Measurements from ENCODE around the gene F13A1.

Gene F13A1

DNA sequence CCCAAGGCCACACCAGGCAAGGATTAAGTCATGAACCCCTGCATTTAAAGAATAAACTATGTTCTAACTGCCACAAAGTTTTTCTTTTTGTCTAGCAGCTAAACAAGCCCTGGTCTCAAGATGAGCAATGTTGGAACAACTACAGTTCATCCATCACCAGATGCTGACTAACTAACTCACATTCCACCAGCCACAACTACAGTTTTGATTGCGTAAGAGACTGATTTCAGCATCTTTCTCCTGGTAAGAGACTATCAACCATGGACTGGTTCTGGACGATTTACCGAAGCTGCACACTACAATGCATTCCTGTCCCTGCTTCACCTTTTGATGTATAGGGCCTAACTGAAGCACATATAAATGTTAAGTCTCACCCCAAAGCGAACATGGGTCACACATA lies 43.0 kb downstream of the F13A1 start:
- TF ChIP-seq, protein P1, sequence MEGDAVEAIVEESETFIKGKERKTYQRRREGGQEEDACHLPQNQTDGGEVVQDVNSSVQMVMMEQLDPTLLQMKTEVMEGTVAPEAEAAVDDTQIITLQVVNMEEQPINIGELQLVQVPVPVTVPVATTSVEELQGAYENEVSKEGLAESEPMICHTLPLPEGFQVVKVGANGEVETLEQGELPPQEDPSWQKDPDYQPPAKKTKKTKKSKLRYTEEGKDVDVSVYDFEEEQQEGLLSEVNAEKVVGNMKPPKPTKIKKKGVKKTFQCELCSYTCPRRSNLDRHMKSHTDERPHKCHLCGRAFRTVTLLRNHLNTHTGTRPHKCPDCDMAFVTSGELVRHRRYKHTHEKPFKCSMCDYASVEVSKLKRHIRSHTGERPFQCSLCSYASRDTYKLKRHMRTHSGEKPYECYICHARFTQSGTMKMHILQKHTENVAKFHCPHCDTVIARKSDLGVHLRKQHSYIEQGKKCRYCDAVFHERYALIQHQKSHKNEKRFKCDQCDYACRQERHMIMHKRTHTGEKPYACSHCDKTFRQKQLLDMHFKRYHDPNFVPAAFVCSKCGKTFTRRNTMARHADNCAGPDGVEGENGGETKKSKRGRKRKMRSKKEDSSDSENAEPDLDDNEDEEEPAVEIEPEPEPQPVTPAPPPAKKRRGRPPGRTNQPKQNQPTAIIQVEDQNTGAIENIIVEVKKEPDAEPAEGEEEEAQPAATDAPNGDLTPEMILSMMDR (IDR thresholded peaks at IDR 0.05; ENCODE audit: insufficient read depth, low read length) = no peak
- no peak for TF ChIP-seq POLR2AphosphoS5 (IDR thresholded peaks at IDR 0.05; ENCODE audit: low read depth)
- no peak for TF ChIP-seq SPI1 (IDR thresholded peaks at IDR 0.05; ENCODE audit: borderline replicate concordance, low read depth)
- no peak for TF ChIP-seq GABPA (IDR thresholded peaks at IDR 0.05; ENCODE audit: low read depth)
- TF ChIP-seq, protein P2, sequence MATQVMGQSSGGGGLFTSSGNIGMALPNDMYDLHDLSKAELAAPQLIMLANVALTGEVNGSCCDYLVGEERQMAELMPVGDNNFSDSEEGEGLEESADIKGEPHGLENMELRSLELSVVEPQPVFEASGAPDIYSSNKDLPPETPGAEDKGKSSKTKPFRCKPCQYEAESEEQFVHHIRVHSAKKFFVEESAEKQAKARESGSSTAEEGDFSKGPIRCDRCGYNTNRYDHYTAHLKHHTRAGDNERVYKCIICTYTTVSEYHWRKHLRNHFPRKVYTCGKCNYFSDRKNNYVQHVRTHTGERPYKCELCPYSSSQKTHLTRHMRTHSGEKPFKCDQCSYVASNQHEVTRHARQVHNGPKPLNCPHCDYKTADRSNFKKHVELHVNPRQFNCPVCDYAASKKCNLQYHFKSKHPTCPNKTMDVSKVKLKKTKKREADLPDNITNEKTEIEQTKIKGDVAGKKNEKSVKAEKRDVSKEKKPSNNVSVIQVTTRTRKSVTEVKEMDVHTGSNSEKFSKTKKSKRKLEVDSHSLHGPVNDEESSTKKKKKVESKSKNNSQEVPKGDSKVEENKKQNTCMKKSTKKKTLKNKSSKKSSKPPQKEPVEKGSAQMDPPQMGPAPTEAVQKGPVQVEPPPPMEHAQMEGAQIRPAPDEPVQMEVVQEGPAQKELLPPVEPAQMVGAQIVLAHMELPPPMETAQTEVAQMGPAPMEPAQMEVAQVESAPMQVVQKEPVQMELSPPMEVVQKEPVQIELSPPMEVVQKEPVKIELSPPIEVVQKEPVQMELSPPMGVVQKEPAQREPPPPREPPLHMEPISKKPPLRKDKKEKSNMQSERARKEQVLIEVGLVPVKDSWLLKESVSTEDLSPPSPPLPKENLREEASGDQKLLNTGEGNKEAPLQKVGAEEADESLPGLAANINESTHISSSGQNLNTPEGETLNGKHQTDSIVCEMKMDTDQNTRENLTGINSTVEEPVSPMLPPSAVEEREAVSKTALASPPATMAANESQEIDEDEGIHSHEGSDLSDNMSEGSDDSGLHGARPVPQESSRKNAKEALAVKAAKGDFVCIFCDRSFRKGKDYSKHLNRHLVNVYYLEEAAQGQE (IDR thresholded peaks at IDR 0.05; ENCODE audit: insufficient replicate concordance, low read depth) = no peak
- Histone ChIP-seq H3K27ac (replicated peaks) (no peak overlapping the region), H3K27me3 (ENCODE audit: insufficient read depth, poor library complexity, severe bottlenecking) (no peaks in the 10 kb centered on the region), H3K4me3 (replicated peaks; ENCODE audit: insufficient read depth, low read length) (no peak overlapping the region)
- peak; percentile 46 to 70 for DNase-seq (ENCODE audit: low read depth in 1 of 2, low spot score in 1 of 2)

DNA sequence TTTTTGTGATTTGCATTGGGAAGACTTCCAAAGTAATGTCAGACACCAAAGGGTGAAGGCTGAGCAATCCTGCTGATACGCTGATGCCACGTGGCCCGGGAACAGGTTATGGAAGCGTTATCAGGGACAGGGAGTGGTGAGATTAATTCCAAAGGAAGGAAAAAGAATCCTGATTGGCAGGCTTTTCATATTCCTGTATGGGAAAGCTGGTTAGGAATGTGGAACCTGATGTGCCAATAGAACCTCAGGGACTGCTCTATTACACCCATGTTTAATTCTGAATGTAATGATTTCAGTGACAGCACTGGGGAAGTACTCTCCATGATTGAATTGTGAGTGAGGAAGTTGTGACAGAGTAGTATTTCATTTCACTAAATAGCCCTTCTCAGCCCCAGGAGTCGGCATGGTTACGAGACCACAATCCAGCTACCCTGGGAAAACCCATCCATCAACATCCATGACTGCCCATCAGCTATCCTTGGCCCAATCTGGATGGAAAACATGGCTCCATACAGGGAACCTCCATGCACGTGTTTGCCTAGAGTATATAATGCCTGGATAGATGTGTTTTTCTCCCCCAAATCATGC lies 49.4 kb downstream of the F13A1 start:
- H3K4me3 ChIP-seq (replicated peaks; ENCODE audit: insufficient read depth, low read length) = no peak overlapping the region
- no peak overlapping the region for H3K27ac ChIP-seq (replicated peaks)
- TF ChIP-seq, protein P2 (IDR thresholded peaks at IDR 0.05; ENCODE audit: insufficient replicate concordance, low read depth) = no peak
- TF ChIP-seq GABPA (IDR thresholded peaks at IDR 0.05; ENCODE audit: low read depth) (no peak), POLR2AphosphoS5 (IDR thresholded peaks at IDR 0.05; ENCODE audit: low read depth) (no peak), SPI1 (IDR thresholded peaks at IDR 0.05; ENCODE audit: borderline replicate concordance, low read depth) (no peak)
- TF ChIP-seq, protein P1 (IDR thresholded peaks at IDR 0.05; ENCODE audit: insufficient read depth, low read length) = no peak
- no peaks in the 10 kb centered on the region for H3K27me3 ChIP-seq (ENCODE audit: insufficient read depth, poor library complexity, severe bottlenecking)
- no peak for DNase-seq (ENCODE audit: low read depth in 1 of 2, low spot score in 1 of 2)

DNA sequence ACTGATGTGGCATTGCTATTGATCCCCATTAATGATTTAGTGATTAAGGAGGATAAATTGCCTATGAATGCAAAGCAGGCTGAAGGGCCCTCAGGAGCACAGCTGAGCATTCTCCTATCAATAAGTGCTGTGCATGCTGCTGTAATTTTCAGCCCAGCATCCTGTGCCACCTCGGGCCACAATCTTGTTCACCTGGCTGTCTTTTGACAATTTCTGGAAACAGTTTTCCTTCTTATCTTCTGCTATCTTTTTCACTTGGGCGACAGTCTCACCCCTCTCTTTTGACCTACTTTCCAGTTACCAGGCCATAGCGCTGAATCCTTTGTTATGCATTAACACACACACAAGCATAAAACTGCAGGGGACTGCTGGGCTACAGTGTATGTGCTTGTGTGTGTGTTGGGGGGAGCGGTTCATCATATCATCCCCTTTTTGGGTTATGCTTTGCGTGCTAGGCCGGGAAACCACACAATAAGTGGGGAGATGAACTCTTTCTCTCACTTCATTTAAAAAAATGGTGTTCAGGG lies 60.2 kb downstream of the F13A1 start:
- DNase-seq (ENCODE audit: low read depth in 1 of 2, low spot score in 1 of 2) = no peak
- no peak overlapping the region for H3K4me3 ChIP-seq (replicated peaks; ENCODE audit: insufficient read depth, low read length)
- no peak overlapping the region for H3K27ac ChIP-seq (replicated peaks)
- H3K27me3 ChIP-seq (ENCODE audit: insufficient read depth, poor library complexity, severe bottlenecking) = no peaks in the 10 kb centered on the region
- TF ChIP-seq, protein P1 (IDR thresholded peaks at IDR 0.05; ENCODE audit: insufficient read depth, low read length) = no peak

DNA sequence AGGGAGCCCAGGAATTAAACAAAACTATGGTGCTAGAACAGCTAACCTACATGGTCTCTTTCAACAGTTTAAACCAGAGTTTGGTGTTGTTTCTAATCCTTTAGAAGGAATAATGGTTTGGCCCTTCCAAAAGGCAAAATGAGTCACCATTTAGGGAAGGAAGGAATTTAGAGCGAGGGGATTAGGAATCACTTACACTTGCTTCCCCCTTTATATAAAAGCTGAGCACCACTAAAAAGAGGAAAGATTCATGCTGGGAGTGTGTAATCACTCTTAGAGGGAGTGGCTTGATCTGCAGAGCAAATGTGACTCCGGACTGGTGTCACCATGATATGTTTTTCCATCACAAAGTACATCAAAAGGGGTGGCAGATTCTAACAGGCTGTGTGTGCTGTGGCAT lies 63.6 kb downstream of the F13A1 start:
- DNase-seq (ENCODE audit: low read depth in 1 of 2, low spot score in 1 of 2) = no peak
- TF ChIP-seq, protein P2 (IDR thresholded peaks at IDR 0.05; ENCODE audit: insufficient replicate concordance, low read depth) = no peak
- TF ChIP-seq SPI1 (IDR thresholded peaks at IDR 0.05; ENCODE audit: borderline replicate concordance, low read depth) (no peak), POLR2AphosphoS5 (IDR thresholded peaks at IDR 0.05; ENCODE audit: low read depth) (no peak), GABPA (IDR thresholded peaks at IDR 0.05; ENCODE audit: low read depth) (no peak)
- TF ChIP-seq, protein P1 (IDR thresholded peaks at IDR 0.05; ENCODE audit: insufficient read depth, low read length) = no peak
- Histone ChIP-seq H3K4me3 (replicated peaks; ENCODE audit: insufficient read depth, low read length) (no peak overlapping the region), H3K27me3 (ENCODE audit: insufficient read depth, poor library complexity, severe bottlenecking) (no peaks in the 10 kb centered on the region), H3K27ac (replicated peaks) (no peak overlapping the region)
